HepG2 (cell line): ENCODE measurements around the gene AMBRA1. TPM values are rescaled to one million over a fixed set of nuclear protein-coding genes. Genes with fewer than 3 reads are reported as not detected.

Source experiments
- ADNP ChIP-seq: sonication (generic); formaldehyde crosslinking; IDR thresholded peaks from 2 replicates; pipeline ENCODE4 v1.4.0; 2020; ENCODE audit warnings: missing genetic modification reagents
- DNMT3B ChIP-seq: conservative IDR thresholded peaks from 2 replicates; pipeline ENCODE4 v1.6.1; 2016; ENCODE audit warnings: missing biosample characterization, control low read depth
- FIP1L1 ChIP-seq: fragments of 200-400 bp; formaldehyde crosslinking; IDR thresholded peaks from 2 replicates; pipeline ENCODE4 v1.6.1; 2018; ENCODE audit warnings: low read depth, mild to moderate bottlenecking, low read length, moderate library complexity, borderline replicate concordance; ENCODE audit not compliant: insufficient read depth
- NFE2L1 ChIP-seq: sonication (generic); formaldehyde crosslinking; IDR thresholded peaks from 2 replicates; pipeline ENCODE4 v1.4.0; 2020; ENCODE audit warnings: missing genetic modification reagents, mild to moderate bottlenecking, borderline replicate concordance
- SNAI1 ChIP-seq: sonication (generic); formaldehyde crosslinking; IDR thresholded peaks from 2 replicates; pipeline ENCODE4 v1.5.0; 2020; ENCODE audit warnings: mild to moderate bottlenecking, missing genetic modification reagents, borderline replicate concordance
- SNAPC4 ChIP-seq: sonication (generic); formaldehyde crosslinking; IDR thresholded peaks from 2 replicates; pipeline ENCODE4 v1.4.0; 2020; ENCODE audit warnings: mild to moderate bottlenecking, missing genetic modification reagents
- THAP7 ChIP-seq: sonication (generic); formaldehyde crosslinking; IDR thresholded peaks from 2 replicates; pipeline ENCODE4 v1.8.1; 2023; ENCODE audit warnings: mild to moderate bottlenecking, missing genetic modification reagents
- TOE1 ChIP-seq: sonication (generic); formaldehyde crosslinking; IDR thresholded peaks from 2 replicates; pipeline ENCODE4 v1.4.0; 2020; ENCODE audit warnings: mild to moderate bottlenecking, missing genetic modification reagents
- ZNF235 ChIP-seq: sonication (generic); formaldehyde crosslinking; IDR thresholded peaks from 2 replicates; pipeline ENCODE4 v1.8.1; 2023; ENCODE audit warnings: mild to moderate bottlenecking, missing genetic modification reagents, borderline replicate concordance
- ZNF24 ChIP-seq: fragments of 450-650 bp; IDR thresholded peaks from 2 replicates; pipeline ENCODE4 v1.6.1; 2017; ENCODE audit warnings: antibody characterized with exemption, mild to moderate bottlenecking
- ZNF326 ChIP-seq: sonication (generic); formaldehyde crosslinking; IDR thresholded peaks from 2 replicates; pipeline ENCODE4 v1.4.0; 2020; ENCODE audit warnings: missing genetic modification reagents, borderline replicate concordance
- ZNF367 ChIP-seq: sonication (generic); formaldehyde crosslinking; IDR thresholded peaks from 2 replicates; pipeline ENCODE4 v1.4.0; 2020; ENCODE audit warnings: missing genetic modification reagents, borderline replicate concordance
- ZNF569 ChIP-seq: sonication (generic); formaldehyde crosslinking; IDR thresholded peaks from 2 replicates; pipeline ENCODE4 v1.5.0; 2020; ENCODE audit warnings: mild to moderate bottlenecking, missing genetic modification reagents, moderate library complexity, borderline replicate concordance
- ZNF589 ChIP-seq: sonication (generic); formaldehyde crosslinking; conservative IDR thresholded peaks from 2 replicates; pipeline ENCODE4 v1.8.0; 2022; ENCODE audit warnings: mild to moderate bottlenecking, moderate library complexity, missing genetic modification reagents
- ZNF678 ChIP-seq: sonication (generic); formaldehyde crosslinking; IDR thresholded peaks from 2 replicates; pipeline ENCODE4 v1.4.0; 2020; ENCODE audit warnings: mild to moderate bottlenecking, missing genetic modification reagents
- ZNF761 ChIP-seq: sonication (generic); formaldehyde crosslinking; conservative IDR thresholded peaks from 2 replicates; pipeline ENCODE4 v1.4.0; 2020; ENCODE audit warnings: mild to moderate bottlenecking, missing genetic modification reagents
- ZNF766 ChIP-seq: sonication (generic); formaldehyde crosslinking; IDR thresholded peaks from 2 replicates; pipeline ENCODE4 v1.5.0; 2020; ENCODE audit warnings: missing genetic modification reagents, borderline replicate concordance
- ZNF800 ChIP-seq: sonication (generic); formaldehyde crosslinking; IDR thresholded peaks from 2 replicates; pipeline ENCODE4 v1.4.0; 2020; ENCODE audit warnings: missing genetic modification reagents
- ZSCAN31 ChIP-seq: sonication (generic); formaldehyde crosslinking; IDR thresholded peaks from 2 replicates; pipeline ENCODE4 v1.5.0; 2020; ENCODE audit warnings: low read depth, mild to moderate bottlenecking, missing genetic modification reagents
- polyA plus RNA-seq, 8 experiments: library from polyadenylated mRNA; depleted of rRNA in 3 of 8; stranded (reverse) in 7 of 8; unstranded in 1 of 8; fragments of >200 nt; fragmentation: Illumina TruSeq in 4 of 8; extraction: Trizol in 4 of 8; gene quantifications; 2 replicates each; pipeline versions ENCODE4 v1.2.1 to v1.2.3, GENCODE V29; 2011 to 2016; ENCODE audit warnings: low read depth in 4 of 8, missing spikeins in 1 of 8, mixed read lengths in 1 of 8; ENCODE audit not compliant: insufficient read depth in 1 of 8
- total RNA-seq, 5 experiments: library from RNA; depleted of rRNA; stranded (reverse); fragments of >200 nt; fragmentation: Illumina TruSeq; extraction: Trizol; gene quantifications; 2 replicates each; pipeline ENCODE4 v1.2.3, GENCODE V29; 2016; ENCODE audit warnings: low read depth in 1 of 5
- TF ChIP-seq, protein P1 (sequence below): sonication (generic); formaldehyde crosslinking; IDR thresholded peaks from 2 replicates; pipeline ENCODE4 v1.4.0; 2020; ENCODE audit warnings: mild to moderate bottlenecking, missing genetic modification reagents

AMBRA1 gene
- total and polyA plus RNA-seq, 2 of the 13 experiments (the other 11 are each of a cell fraction or from before 2014, with no cell fraction given), result 15.7 to 26.0 TPM

DNA sequence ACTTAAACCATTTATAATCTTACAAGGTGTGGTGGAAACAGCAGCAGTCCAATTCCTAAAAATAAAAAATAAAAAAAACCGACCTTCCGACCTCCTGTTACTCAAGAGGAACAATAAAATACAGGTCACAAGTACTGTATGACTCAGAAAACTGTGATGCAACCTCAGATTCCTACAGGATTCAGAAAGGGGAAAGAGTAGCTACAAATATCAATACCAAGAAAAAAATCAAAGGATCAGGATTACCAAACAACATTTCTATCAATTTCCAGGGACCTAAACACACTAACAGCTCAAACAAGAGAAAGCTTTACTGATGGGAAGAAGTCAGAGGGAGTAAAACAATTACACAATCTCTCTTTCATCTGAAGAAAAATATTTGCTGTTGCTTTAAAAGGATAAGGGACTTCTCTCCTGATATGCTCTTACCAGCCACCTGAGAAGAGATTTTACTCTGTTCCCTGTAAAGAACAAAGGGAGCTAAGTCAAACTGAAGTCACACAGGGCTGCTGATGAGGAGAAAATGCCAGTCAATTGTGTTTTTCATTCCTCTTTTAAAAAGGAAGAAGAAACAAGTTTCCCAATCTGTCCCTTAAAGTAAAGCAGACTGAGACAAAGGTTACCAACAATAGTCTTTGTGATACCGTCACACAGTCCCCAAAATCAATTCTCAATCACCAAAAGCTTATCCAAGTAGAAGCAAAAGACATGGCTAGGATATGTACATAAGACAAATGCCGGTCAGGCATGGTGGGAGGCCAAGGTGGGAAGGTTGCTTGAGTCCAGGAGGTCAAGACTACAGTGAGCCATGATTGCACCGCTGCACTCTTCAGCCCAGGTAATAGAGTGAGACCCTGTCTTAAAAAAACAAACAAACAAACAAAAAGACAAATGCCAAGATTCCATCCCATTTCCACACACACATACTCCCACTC lies 39.3 kb downstream of the AMBRA1 start (continued):
- TF ChIP-seq ZNF235 (CRISPR knock-in tag), result no peak
- TF ChIP-seq ZSCAN31 (CRISPR knock-in tag), result no peak
- TF ChIP-seq NFE2L1, result no peak
- no peak for TF ChIP-seq ZNF761 (CRISPR knock-in tag)
- TF ChIP-seq SNAI1 (CRISPR knock-in tag), result no peak
- TF ChIP-seq ZNF800 (CRISPR knock-in tag), result peak; percentile 38; the same call in 1 of the 2 replicates
- TF ChIP-seq ZNF569 (CRISPR knock-in tag), result no peak
- TF ChIP-seq ADNP (CRISPR knock-in tag), result no peak
- peak; percentile 70 for TF ChIP-seq ZNF24
- no peak for TF ChIP-seq ZNF367 (CRISPR knock-in tag)
- TF ChIP-seq, protein P1, sequence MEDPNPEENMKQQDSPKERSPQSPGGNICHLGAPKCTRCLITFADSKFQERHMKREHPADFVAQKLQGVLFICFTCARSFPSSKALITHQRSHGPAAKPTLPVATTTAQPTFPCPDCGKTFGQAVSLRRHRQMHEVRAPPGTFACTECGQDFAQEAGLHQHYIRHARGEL (CRISPR knock-in tag), result no peak
- TF ChIP-seq TOE1 (CRISPR knock-in tag), result no peak; the same call in 1 of the 2 replicates
- no peak for TF ChIP-seq SNAPC4 (CRISPR knock-in tag)
- no peak for TF ChIP-seq ZNF326 (CRISPR knock-in tag)
- no peak for TF ChIP-seq ZNF589 (CRISPR knock-in tag)
- no peak for TF ChIP-seq DNMT3B (CRISPR knock-in tag)
- TF ChIP-seq ZNF766, result no peak
- TF ChIP-seq THAP7, result no peak
- TF ChIP-seq ZNF678 (CRISPR knock-in tag), result no peak
- TF ChIP-seq FIP1L1, result no peak
